Glomerular visceral epithelial cell (primary cell): ENCODE data around the gene PARK7.

Experiments
- DNase-seq: peaks from one replicate; pipeline ENCODE4 v3.0.0-alpha.2; 2016; ENCODE audit errors: extremely low spot score

The PARK7 gene

GRCh38 chr1:8024329-8024728, 62.8 kb downstream of the PARK7 start:
- no peak for DNase-seq

DNA sequence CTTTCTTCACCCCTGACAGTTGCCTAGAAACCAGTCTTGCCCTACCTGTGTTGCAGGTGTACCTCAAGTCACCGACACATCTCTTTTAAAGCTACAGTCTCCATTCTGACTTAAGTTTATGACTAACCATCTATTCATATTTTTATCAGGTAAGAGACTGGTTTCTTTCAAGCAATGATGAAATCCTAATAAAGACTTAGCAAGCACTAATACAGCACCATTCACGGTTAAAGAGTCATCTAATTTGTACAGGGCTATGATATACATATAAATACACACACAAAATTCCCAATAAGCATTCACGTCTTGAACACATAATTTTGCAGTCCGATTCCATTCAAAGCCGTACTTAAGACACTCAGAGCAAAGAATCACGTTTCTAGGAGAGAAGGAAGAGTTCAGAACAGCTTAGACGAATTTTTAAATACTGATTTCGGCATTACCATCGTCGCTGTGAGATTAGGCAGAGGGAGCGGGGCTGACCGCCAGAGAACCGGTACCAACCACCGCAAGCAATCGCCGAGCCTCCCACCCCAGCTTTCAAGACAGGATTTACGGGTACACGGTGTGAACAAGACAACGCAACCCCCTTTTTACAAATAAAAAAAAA, 63.7 kb downstream of the PARK7 start:
- DNase-seq, result no peak

GRCh38 chr1:8025671-8026144, 64.2 kb downstream of the PARK7 start:
- no peak for DNase-seq

DNA sequence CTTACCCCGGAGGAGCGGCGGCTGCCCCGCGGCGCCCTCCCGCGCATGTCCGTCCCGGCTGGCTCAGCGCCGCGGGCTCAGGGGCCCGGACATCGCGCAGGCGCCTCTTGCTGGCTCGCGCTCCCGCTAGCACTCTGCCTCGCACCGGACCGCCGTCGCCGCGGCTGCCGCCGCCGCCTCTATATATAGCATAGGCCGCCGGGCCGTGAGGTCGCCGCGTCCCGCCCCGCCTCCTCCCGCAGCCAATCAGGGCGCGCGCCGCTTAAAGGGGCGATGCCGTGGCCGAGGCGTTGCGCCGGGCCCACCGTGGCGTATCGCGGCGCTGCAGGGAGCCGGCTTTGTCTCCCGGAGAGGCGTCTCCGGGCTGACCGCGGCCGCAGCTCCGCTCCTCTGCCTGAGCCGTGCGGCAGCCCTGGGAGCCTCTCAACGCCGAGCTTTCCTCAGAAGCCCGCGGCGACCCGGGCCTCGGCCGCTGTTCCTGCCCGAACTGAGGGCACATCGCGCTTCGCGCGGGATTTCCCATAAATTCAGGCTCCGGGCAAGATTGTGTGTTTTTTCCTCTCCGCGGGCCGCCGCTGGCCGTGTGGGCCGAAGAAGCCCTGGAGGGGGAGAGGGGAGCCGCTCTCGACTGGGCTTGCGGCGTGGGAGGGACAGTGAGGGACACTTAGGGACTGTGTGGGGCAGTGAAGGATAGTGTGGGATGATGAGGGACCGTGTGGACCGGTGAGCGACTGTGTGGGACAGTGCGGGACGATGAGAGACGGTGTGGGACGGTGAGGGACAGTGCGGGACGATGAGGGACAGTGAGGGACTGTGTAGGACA, 64.9 kb downstream of the PARK7 start, which contains the start of gene ERRFI1:
Gene ERRFI1, minus strand, starts transcription at position 157 of the 823 bp plus-strand sequence. CDS start 10,690 bp downstream, outside the sequence.
- peak; percentile 96 for DNase-seq

DNA sequence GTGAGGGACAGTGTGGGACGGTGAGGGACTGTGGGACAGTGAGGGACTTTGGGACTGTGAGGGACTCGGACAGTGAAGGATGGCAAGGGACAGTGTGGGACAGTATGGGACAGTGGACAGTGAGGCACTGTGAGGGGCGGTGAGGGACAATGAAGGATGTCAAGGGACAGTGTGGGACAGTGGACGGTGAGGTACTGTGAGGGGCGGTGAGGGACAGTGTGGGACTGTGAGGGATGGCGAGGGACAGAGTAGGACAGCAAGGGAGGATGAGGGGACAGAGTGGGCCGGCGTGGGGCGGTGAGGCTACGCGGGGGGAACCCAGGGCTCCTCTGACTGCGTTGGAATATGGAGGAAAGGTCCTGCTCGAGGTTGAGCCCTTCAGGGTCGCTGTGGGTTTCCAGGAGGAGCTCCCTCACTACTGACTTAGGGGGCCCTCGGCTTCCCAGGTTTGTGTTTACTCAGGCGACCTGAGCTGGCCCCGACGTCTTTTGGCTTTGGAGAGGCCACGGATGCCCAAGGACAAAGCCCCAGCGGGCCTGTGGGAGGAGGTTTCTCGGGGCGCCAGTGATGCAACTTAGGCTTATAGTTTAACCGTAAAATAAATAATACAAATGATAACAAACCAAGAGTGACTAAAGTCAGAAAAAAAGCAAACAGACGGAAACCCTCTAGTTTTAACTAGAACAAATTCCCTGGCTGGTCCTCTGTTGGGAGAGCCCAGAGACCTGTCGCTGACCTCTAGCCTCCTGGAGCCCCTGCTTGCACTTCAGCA, 65.7 kb downstream of the PARK7 start:
- DNase-seq, result peak; percentile 53

- no peak for DNase-seq
These were observed 66.4 kb downstream of the PARK7 start for GRCh38 chr1:8027748-8028570.

- no peak for DNase-seq
These were observed 67.0 kb downstream of the PARK7 start for GRCh38 chr1:8028571-8028910.

- DNase-seq, result peak; percentile 53
These were observed 69.8 kb downstream of the PARK7 start for GRCh38 chr1:8031176-8031785.

GRCh38 chr1:8032366-8032910, 70.9 kb downstream of the PARK7 start:
- DNase-seq, result no peak

GRCh38 chr1:8033322-8033721, 71.8 kb downstream of the PARK7 start:
- DNase-seq, result no peak
